Pancreas (tissue), 10 donors: ENCODE measurements around the gene DUOXA1. TPM values are rescaled to one million over a fixed set of nuclear protein-coding genes. Genes with fewer than 3 reads are reported as not detected.
"Not testable (repeated sequence)": the region's sequence is repeated elsewhere in the genome, so short reads cannot be mapped to it uniquely, and the experiment has no call there.

Experiments used
- ATAC-seq, 4 donors: fragments of 200-7000 bp; cut with Tn5 transposase; one replicate each; pipeline versions ENCODE4 v1.8.0 to v1.9.1; 2020; ENCODE audit warnings: mild to moderate bottlenecking in 4 of 4, moderate library complexity in 4 of 4
- DNase-seq, 6 donors: peaks; one replicate each; pipeline ENCODE4 v3.0.0-alpha.2; 2020
- FAIRE-seq: peaks from 2 replicates; lab custom pipeline; 2012; peaks lifted over from hg19 to GRCh38; lab: Jason Lieb, UNC
- H3K27ac ChIP-seq, 4 donors: fragments of 200-600 bp; sonication (generic); 1 replicate in 3 of 4; 2 replicates in 1 of 4; pipeline versions ENCODE4 v1.5.0 to v1.8.0; 2020
- H3K27me3 ChIP-seq, 4 donors: fragments of 200-600 bp; one replicate each; pipeline ENCODE4 v1.8.0; 2021
- H3K36me3 ChIP-seq, 3 donors: fragments of 200-600 bp; sonication (generic) in 1 of 3; one replicate each; pipeline versions ENCODE4 v1.5.0 to v1.8.0; 2020 to 2021
- H3K4me1 ChIP-seq, 3 donors: fragments of 200-600 bp; one replicate each; pipeline ENCODE4 v1.8.0; 2021
- H3K4me3 ChIP-seq, 4 donors: fragments of 200-600 bp; sonication (generic) in 2 of 4; one replicate each; pipeline versions ENCODE4 v1.5.0 to v1.8.0; 2020 to 2021
- H3K9me3 ChIP-seq, 4 donors: fragments of 200-600 bp; one replicate each; pipeline ENCODE4 v1.8.0; 2021
- CTCF ChIP-seq, 4 donors: fragments of 200-600 bp; sonication (generic) in 3 of 4; IDR thresholded peaks; one replicate each; pipeline versions ENCODE4 v1.5.0 to v1.8.0; 2021; ENCODE audit warnings: antibody characterized with exemption in 4 of 4
- WGBS, 2 donors: extraction: QIAGEN DNeasy Blood & Tissue Kit; methylation state at CpG; one replicate each; pipeline ENCODE4 v1.1.7; 2013; 5-methylcytosine and 5-hydroxymethylcytosine counted together
- intact Hi-C, 3 donors: fragments of 100-400 bp; cut with DNase I; formaldehyde crosslinking; loops; one replicate each; pipeline versions ENCODE4 v1.11.1 to v1.14.2; 2022
- polyA plus RNA-seq, 2 donors: library from polyadenylated mRNA; stranded (reverse); fragments of 200-250 nt; gene quantifications; one replicate each; pipeline ENCODE4 v1.2.3, GENCODE V29; 2013
- total RNA-seq, 6 donors: library from RNA; stranded (reverse); fragmentation: NEBNext Ultra II Directional in 4 of 6; extraction: Animal tissue kit (Norgen Biotek cat#: 25700) in 4 of 6; gene quantifications; one replicate each; pipeline versions ENCODE4 v1.2.1 to v1.2.4, GENCODE V29; 2021 to 2023
- donor health status: healthy with polysubstance abuse.
- donor health status: DM: no; HTN: no; CAD: no; lungs with moderate emphysema.
- donor health status: DM: no; HTN: no; CAD: no.
- donor health status: control.
- donor health status: control.
- donor health status: Bipolar disorder and iron deficiency.
- donor health status: DM: yes; HTN: yes; CAD: no.
- donor health status: DM: no; HTN: no; CAD: no.
- donor health status: DM: no; HTN: no; CAD: no.
- donor health status: DM: yes; HTN: yes; CAD: no.

Gene DUOXA1
- total and polyA plus RNA-seq, 8 donors: 0.11 to 0.22 (median 0.17) TPM; not detected in 3

DNA sequence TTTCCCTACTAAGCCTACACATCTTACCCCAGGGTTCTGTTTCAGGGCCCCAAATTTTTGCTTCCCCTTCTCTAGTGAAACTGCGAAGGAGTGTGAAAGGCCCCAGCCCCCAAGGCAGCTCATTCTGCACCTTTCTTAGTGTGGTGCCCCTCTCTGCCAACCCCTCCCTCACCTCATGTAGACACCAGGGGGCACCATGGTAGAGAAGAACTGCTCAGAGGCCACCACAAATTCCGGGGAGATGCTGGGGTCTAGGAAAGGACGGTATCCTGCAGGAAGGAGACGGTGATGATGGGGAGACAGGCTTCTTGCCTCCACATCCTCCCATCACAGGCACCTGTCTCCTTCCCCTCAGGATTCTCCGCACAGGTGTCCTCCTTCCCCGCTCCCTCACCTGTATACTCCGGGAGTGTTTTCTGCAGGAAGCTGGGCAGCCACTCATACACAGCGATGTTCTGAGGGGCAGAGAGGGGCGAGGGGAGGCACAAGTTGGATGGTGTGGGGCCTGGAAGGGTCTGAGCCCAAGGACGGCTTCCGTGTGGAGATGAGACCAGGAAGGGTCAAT is 19.3 kb downstream of the DUOXA1 start:
- intact Hi-C loops: loop anchor here in 1 of 3 donors (10.0 kb wide), 1 partner anchor 156 kb away; the partner anchor contains the start of gene TERB2
- H3K36me3 ChIP-seq: no peaks in the 10 kb centered on the region
- no peak overlapping the region for H3K27ac ChIP-seq
- H3K4me1 ChIP-seq: peaks cover 0 to 3% (median 0%) of the 10 kb centered on the region in 3 donors
- H3K9me3 ChIP-seq: no peaks in the 10 kb centered on the region
- FAIRE-seq (no peak), DNase-seq (no peak), ATAC-seq (no peak)
- H3K27me3 ChIP-seq: peaks cover 0 to 15% (median 3%) of the 10 kb centered on the region in 4 donors
- WGBS, 2 donors: 63 to 71% methylated on average over 11 of the region's 11 CpGs
- no peak for TF ChIP-seq CTCF (IDR thresholded peaks at IDR 0.05)
- H3K4me3 ChIP-seq: no peak overlapping the region

DNA sequence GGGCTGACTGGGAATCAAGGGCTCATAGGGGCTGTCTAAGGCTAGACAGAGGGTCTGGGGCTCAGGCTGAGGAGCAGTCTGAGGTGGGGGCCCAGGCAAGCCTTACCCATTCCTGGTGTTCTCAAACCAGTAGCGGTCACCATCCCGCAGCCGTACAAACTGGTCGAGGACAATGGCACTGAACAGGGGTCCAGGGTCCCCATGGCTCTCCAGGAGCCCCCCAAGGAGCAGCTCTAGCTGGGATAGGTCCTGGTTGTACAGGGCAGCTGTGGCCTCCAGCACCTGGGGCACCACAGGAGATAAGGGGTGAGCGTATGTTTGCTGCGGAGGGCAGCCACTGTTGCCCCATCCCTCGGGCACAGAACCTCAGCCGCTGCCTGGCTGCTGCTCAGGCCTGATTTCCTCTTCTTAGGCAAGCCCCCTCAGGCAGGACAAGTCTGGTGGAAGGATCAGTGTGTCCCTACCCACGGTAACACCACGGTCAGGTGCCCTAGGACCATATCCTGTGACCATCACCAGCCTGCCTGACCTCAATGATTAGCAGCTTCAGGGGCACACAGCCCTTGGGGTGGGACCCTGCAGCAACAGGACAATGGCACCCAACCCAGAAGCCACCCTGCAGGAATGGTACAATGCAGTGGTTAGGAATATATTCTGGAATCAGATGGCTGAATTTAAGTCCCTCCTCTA is 21.6 kb downstream of the DUOXA1 start:
- DNase-seq (no peak), ATAC-seq (no peak), FAIRE-seq (no peak)
- Histone ChIP-seq H3K9me3 (no peaks in the 10 kb centered on the region), H3K27ac (no peak overlapping the region), H3K27me3 (peaks cover 0 to 15% (median 3%) of the 10 kb centered on the region in 4 donors), H3K4me3 (no peak overlapping the region), H3K36me3 (no peaks in the 10 kb centered on the region), H3K4me1 (peaks cover 0 to 3% (median 0%) of the 10 kb centered on the region in 3 donors)
- WGBS, 2 donors: 88 to 93% methylated on average over 10 of the region's 10 CpGs
- intact Hi-C loops: no loop called here
- TF ChIP-seq CTCF (IDR thresholded peaks at IDR 0.05): no peak

DNA sequence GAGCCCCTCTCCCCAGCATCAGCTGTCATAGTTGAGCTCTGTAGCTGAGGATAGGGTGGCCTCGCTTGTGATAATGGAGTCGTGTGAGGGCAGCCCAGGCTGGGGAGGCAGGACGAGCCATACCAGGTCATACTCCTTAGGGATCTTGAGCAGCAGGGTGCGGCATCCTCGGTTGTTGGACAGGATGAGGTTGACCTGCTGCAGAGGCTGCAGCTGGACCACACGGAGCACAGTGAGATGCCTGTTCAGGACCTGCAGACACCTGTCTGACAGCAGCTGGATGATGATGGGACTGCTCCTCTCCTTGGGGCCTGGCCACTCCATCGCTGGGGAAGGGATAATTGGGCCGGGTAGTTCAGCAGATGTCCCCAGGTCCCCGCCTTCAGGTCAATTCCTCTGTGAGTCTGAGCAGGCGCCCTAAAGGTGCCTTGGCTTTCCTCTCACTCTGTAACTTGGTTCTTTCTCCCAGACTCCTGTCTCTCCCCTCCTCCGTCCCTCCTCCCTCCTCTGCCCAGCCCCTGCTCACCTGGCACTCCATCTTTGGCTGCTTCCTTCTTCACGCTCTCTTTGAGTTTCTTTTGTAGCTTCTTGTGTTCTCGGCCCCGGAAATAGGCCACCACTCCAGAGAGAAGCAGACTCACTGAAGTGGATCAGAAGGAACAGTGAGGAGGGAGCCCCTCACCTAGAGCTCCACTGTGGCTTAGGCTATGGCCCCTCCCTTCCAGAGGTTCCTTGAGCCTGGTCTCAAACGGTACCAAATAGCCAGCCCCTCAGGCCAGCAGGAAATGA is 23.5 kb downstream of the DUOXA1 start:
- intact Hi-C loops: no loop called here
- no peak for FAIRE-seq
- Histone ChIP-seq H3K9me3 (no peaks in the 10 kb centered on the region), H3K4me1 (no peaks in the 10 kb centered on the region), H3K27me3 (no peaks in the 10 kb centered on the region), H3K27ac (no peak overlapping the region), H3K36me3 (no peaks in the 10 kb centered on the region), H3K4me3 (no peak overlapping the region)
- no peak for TF ChIP-seq CTCF (IDR thresholded peaks at IDR 0.05)
- DNase-seq: no peak
- ATAC-seq: no peak
- 68 to 78% methylated on average over 15 of the region's 15 CpGs for WGBS, 2 donors

GRCh38 chr15:45105586-45105985 is 24.1 kb downstream of the DUOXA1 start:
- no peak for TF ChIP-seq CTCF (IDR thresholded peaks at IDR 0.05)
- Histone ChIP-seq H3K9me3 (no peaks in the 10 kb centered on the region), H3K27me3 (no peaks in the 10 kb centered on the region), H3K4me3 (no peak overlapping the region), H3K27ac (no peak overlapping the region), H3K4me1 (no peaks in the 10 kb centered on the region), H3K36me3 (no peaks in the 10 kb centered on the region)
- WGBS, 2 donors: 89 to 93% methylated on average over 11 of the region's 11 CpGs
- ATAC-seq (no peak), DNase-seq (no peak), FAIRE-seq (no peak)
- intact Hi-C loops: no loop called here

DNA sequence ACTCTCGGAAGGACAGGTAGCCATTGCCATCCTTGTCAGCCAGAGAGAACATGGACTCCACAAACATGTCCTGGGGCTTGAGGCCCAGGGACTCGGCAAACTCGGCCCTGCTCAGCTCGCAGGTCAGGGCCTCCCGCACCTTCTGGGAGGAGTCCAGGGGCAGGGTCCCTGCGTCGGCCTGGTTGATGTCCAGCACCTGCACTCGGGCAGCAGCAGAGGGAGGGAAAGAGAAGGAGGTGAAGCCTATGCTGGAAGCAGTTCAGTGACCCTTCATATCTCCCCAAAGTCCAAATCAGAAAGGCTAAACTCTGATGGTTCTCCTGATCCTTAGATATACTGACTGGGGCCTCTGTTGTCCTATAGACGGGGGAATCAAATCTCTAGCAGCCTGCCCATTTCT is 25.5 kb downstream of the DUOXA1 start:
- H3K4me3 ChIP-seq, H3K27ac ChIP-seq, intact Hi-C loops, H3K9me3 ChIP-seq, ATAC-seq, H3K36me3 ChIP-seq, DNase-seq, FAIRE-seq, H3K4me1 ChIP-seq, H3K27me3 ChIP-seq: not testable (repeated sequence)
- WGBS, 2 donors: 80 to 84% methylated on average over 9 of the region's 9 CpGs
